GM06990 (cell line): Measurements from ENCODE around the gene C16orf86.

Source experiments
- DNase-seq: peaks from one replicate; pipeline ENCODE4 v3.0.0-alpha.2; 2011; ENCODE audit not compliant: insufficient read length; ENCODE audit errors: extremely low read depth
- H3K27me3 ChIP-seq: replicated peaks from 2 replicates; pipeline ENCODE4 v1.6.0; 2011; ENCODE audit warnings: low read length; ENCODE audit not compliant: control insufficient read depth, insufficient read depth
- H3K36me3 ChIP-seq: 2 replicates; pipeline ENCODE4 v1.5.1; 2011; ENCODE audit warnings: low read length; ENCODE audit not compliant: control insufficient read depth, insufficient read depth
- H3K4me3 ChIP-seq: replicated peaks from 2 replicates; pipeline ENCODE4 v1.5.1; 2011; ENCODE audit warnings: low read depth, mild to moderate bottlenecking, control low read depth, low read length
- CTCF ChIP-seq: IDR thresholded peaks from 2 replicates; pipeline ENCODE4 v1.5.1; 2011; ENCODE audit warnings: low read length, control low read depth, mild to moderate bottlenecking, inconsistent platforms; ENCODE audit not compliant: insufficient read depth, poor library complexity, severe bottlenecking

Gene C16orf86

GRCh38 chr16:67652578-67653127 lies 14.0 kb upstream of the C16orf86 start:
- H3K27me3 ChIP-seq: no peaks in the 10 kb centered on the region
- peaks cover 52% of the 10 kb centered on the region for H3K36me3 ChIP-seq
- TF ChIP-seq CTCF: no peak
- DNase-seq: no peak
- H3K4me3 ChIP-seq: no peak overlapping the region

- no peak overlapping the region for H3K4me3 ChIP-seq
- H3K36me3 ChIP-seq: peaks cover 54% of the 10 kb centered on the region
- H3K27me3 ChIP-seq: no peaks in the 10 kb centered on the region
- TF ChIP-seq CTCF: no peak
- no peak for DNase-seq
Measured at GRCh38 chr16:67653128-67653788, 13.4 kb upstream of the C16orf86 start.

- no peak for DNase-seq
- TF ChIP-seq CTCF: no peak
- Histone ChIP-seq H3K36me3 (peaks cover 51% of the 10 kb centered on the region), H3K27me3 (no peaks in the 10 kb centered on the region), H3K4me3 (no peak overlapping the region)
Measured at GRCh38 chr16:67653789-67654402, 12.7 kb upstream of the C16orf86 start.

GRCh38 chr16:67654403-67654911 lies 12.2 kb upstream of the C16orf86 start:
- no peak for TF ChIP-seq CTCF
- no peaks in the 10 kb centered on the region for H3K27me3 ChIP-seq
- H3K4me3 ChIP-seq: no peak overlapping the region
- no peak for DNase-seq
- peaks cover 47% of the 10 kb centered on the region for H3K36me3 ChIP-seq

- no peak for TF ChIP-seq CTCF
- no peak for DNase-seq
- no peaks in the 10 kb centered on the region for H3K27me3 ChIP-seq
- no peak overlapping the region for H3K4me3 ChIP-seq
- peaks cover 40% of the 10 kb centered on the region for H3K36me3 ChIP-seq
Measured at GRCh38 chr16:67655363-67655762, 11.3 kb upstream of the C16orf86 start.
